Rectal smooth muscle tissue (tissue), 1 donor: ENCODE measurements around the gene RNF207.

Source experiments
- H3K27ac ChIP-seq: one replicate; pipeline ENCODE4 v1.7.0; 2013; ENCODE audit warnings: low read depth, low read length, inconsistent platforms
- H3K27me3 ChIP-seq: one replicate; pipeline ENCODE4 v1.7.0; 2013; ENCODE audit warnings: low read length; ENCODE audit not compliant: control insufficient read depth, insufficient read depth
- H3K36me3 ChIP-seq: one replicate; pipeline ENCODE4 v1.7.0; 2013; ENCODE audit warnings: low read length; ENCODE audit not compliant: control insufficient read depth, insufficient read depth
- H3K4me1 ChIP-seq: one replicate; pipeline ENCODE4 v1.7.0; 2013; ENCODE audit warnings: low read length; ENCODE audit not compliant: control insufficient read depth, insufficient read depth
- H3K4me3 ChIP-seq: one replicate; pipeline ENCODE4 v1.7.0; 2013; ENCODE audit warnings: low read length
- H3K9ac ChIP-seq: one replicate; pipeline ENCODE4 v1.7.0; 2013; ENCODE audit warnings: low read length

RNF207 gene

DNA sequence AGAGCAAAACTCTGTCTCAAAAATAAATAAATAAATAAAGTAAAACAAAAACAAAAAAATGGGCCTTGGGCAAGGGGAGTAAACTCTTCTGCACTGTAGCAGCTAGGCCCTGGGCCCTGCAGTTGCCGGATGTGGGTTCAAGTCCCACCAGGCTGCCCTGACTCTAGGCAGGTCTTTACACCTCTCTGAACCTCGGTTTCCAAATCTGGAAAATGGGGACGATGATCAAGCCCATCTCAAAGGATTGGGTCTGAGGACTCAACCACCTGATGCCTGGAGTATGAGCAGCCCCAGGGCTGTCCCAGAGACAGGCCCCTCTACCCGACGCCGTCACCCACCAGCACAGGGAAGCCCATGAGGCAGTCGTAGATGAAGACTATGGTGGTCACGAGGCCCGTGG lies 47.5 kb downstream of the RNF207 start:
- Histone ChIP-seq H3K4me1 (no peaks in the 10 kb centered on the region), H3K27ac (no peak overlapping the region), H3K4me3 (no peak overlapping the region), H3K36me3 (no peaks in the 10 kb centered on the region), H3K9ac (no peak overlapping the region), H3K27me3 (peaks cover 12% of the 10 kb centered on the region)

- Histone ChIP-seq H3K4me1 (no peaks in the 10 kb centered on the region), H3K27me3 (peaks cover 9% of the 10 kb centered on the region), H3K27ac (no peak overlapping the region), H3K4me3 (no peak overlapping the region), H3K9ac (no peak overlapping the region), H3K36me3 (no peaks in the 10 kb centered on the region)
Measured at GRCh38 chr1:6254691-6255090, 48.8 kb downstream of the RNF207 start.

DNA sequence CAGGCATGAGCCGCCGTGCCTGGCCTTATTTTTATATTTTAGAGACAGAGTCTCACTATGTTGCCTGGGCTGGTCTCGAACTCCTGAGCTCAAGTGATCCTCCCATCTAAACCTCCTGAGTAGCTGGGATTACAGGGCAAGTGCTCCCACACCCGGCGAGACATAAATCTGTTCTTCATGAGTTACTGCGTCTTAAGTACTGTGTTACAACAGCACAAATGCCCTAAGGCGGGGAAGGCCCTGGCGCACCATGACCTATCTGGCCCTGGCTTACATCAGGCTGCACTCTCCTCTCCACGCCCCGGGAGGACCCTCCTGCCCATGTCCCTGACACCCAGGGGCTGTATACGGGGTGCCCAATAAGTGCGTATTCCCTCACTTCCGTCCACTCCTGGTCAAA lies 50.7 kb downstream of the RNF207 start:
- Histone ChIP-seq H3K4me1 (no peaks in the 10 kb centered on the region), H3K4me3 (no peak overlapping the region), H3K27me3 (peaks cover 2% of the 10 kb centered on the region), H3K36me3 (no peaks in the 10 kb centered on the region), H3K27ac (no peak overlapping the region), H3K9ac (no peak overlapping the region)

GRCh38 chr1:6257541-6258069 lies 51.7 kb downstream of the RNF207 start:
- peaks cover 5% of the 10 kb centered on the region for H3K27me3 ChIP-seq
- no peak overlapping the region for H3K27ac ChIP-seq
- H3K36me3 ChIP-seq: no peaks in the 10 kb centered on the region
- no peaks in the 10 kb centered on the region for H3K4me1 ChIP-seq
- no peak overlapping the region for H3K4me3 ChIP-seq
- H3K9ac ChIP-seq: no peak overlapping the region

GRCh38 chr1:6258675-6259074 lies 52.8 kb downstream of the RNF207 start:
- H3K36me3 ChIP-seq: no peaks in the 10 kb centered on the region
- H3K4me1 ChIP-seq: no peaks in the 10 kb centered on the region
- H3K4me3 ChIP-seq: no peak overlapping the region
- H3K9ac ChIP-seq: no peak overlapping the region
- no peak overlapping the region for H3K27ac ChIP-seq
- peaks cover 5% of the 10 kb centered on the region for H3K27me3 ChIP-seq

- H3K4me3 ChIP-seq: peak overlapping the region; percentile 58
- no peaks in the 10 kb centered on the region for H3K4me1 ChIP-seq
- no peak overlapping the region for H3K27ac ChIP-seq
- H3K27me3 ChIP-seq: peaks cover 5% of the 10 kb centered on the region
- no peaks in the 10 kb centered on the region for H3K36me3 ChIP-seq
- H3K9ac ChIP-seq: no peak overlapping the region
Measured at GRCh38 chr1:6259491-6260362, 53.8 kb downstream of the RNF207 start.

GRCh38 chr1:6260433-6260934 lies 54.6 kb downstream of the RNF207 start:
- H3K27ac ChIP-seq: no peak overlapping the region
- H3K27me3 ChIP-seq: peaks cover 5% of the 10 kb centered on the region
- H3K9ac ChIP-seq: no peak overlapping the region
- no peaks in the 10 kb centered on the region for H3K4me1 ChIP-seq
- peak overlapping the region; percentile 58 for H3K4me3 ChIP-seq
- H3K36me3 ChIP-seq: no peaks in the 10 kb centered on the region

DNA sequence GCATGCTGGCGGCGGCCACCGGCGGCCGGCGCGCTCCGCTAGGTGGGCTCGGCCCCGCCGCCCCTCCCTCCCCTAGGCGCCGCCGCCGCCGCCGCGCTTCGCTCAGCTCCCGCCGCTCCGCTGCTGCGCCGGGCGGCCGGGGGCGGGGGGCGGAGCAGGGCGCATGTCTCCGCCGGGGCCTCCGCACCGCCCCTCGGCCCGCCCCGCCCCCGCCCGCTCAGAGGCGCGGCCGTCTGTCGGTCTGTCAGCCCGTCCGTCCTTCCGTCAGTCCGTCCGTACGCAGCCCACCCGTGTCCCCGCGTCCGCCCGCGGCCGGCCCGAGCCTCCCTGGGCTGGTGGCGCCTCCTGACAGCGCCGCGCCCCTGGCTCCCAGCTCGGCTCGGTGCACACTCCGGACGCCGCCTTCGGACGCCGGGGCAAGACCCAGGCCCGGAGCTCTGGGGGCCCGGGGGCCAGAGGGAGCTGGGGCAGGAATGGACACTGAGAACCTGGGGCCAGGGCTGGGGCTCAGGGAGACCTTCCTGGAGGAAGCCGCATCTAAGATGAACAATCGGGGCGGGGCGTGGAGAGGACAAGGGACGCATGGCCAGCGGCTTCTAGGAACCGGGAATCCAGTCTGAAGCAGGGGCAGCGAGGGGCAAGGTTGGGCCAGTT lies 55.2 kb downstream of the RNF207 start, which contains the start of gene GPR153:
Gene GPR153 (minus strand): TSS at position 138 of the 654 bp plus-strand sequence. CDS start 6,193 bp downstream, outside the sequence.
- Histone ChIP-seq H3K4me3 (peak within 1 kb of the TSS; percentile 58), H3K27ac (peak within 1 kb of the TSS; percentile 32), H3K9ac (no peak within 1 kb of the TSS), H3K36me3 (no peaks in the 10 kb centered on the region), H3K27me3 (peaks cover 5% of the 10 kb centered on the region), H3K4me1 (no peaks in the 10 kb centered on the region)

DNA sequence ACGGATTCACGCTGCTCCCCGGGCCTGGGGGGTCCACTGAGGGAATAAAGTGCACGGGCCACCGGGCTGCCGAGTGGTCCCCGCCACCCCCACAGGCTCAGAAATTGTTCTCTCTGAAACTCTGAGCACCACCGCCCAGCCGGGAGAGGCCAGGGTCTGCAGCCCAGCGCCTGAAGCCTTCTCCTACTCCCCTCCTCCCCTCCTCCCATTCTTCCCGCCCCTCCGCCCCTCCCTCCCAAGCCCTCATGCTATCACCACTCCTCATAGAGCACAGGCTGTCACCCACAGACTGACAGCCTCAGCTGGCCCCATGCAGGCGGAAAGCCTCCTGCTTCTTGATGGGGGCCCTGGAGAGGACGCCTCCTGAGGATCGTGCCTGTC lies 55.7 kb downstream of the RNF207 start:
- Histone ChIP-seq H3K27me3 (peaks cover 5% of the 10 kb centered on the region), H3K9ac (no peak overlapping the region), H3K4me3 (peak overlapping the region; percentile 46), H3K4me1 (no peaks in the 10 kb centered on the region), H3K36me3 (no peaks in the 10 kb centered on the region), H3K27ac (no peak overlapping the region)

DNA sequence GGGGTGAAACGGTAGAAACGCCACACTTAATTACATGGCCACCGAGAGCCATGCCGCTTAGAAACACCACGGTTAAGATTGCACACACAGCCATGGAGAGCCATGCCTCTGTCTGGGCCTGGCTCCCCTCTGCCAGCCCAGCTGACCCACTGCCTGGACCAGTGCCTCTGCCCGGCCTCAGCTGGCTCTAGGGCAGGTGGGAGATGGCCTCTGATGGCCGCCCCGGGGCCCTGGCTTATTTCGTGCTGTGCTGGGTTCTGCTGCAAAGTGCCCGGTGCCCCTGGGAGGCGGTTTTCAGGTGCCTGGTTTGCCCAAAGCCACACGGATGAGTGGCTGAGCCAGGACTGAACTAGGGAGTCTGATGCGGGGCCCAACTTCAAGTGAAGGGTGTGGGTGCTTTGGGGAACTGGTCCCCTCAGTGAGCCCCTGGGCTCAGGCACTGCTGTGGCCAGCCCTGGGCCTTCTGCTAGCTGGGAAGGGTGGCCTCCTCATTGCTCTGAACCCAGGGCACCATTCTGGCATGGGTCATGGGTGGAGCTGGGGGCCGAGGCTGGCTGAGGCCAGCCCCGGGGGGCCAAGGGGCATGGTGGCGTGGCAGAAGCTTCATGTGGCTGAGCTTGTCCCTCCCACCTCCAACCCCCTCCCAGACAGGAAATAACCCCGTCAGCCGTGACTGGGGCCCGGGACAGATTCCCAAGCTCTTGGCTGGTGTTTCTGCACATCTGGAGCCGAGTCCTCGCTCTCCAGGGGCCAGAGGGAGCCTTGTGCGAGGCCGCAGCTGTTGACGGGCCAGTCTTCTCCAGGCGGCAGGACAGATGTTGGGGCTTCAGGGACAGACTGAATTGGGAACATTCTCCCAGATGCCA lies 56.9 kb downstream of the RNF207 start:
- Histone ChIP-seq H3K27me3 (peaks cover 5% of the 10 kb centered on the region), H3K4me3 (no peak overlapping the region), H3K4me1 (no peaks in the 10 kb centered on the region), H3K27ac (no peak overlapping the region), H3K36me3 (no peaks in the 10 kb centered on the region), H3K9ac (no peak overlapping the region)

DNA sequence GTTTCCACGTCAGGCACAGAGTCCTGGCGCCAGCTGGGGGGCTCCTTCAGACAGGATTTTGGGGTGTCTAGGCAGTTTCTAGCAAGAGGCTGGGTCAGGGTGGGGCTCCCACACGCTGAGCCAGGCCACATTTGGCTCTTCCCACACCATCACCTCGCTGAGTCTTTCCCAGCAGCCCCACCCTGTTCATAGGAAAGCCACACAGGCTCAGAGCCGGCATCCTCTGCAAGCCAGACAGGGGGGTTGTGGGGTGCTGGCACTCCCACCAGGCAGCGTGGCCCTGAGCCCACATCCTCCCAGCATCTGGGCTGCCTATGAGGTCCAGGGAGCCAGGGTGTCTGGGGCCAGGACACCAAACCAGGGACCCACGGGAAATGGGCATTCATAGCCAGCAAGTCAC lies 57.8 kb downstream of the RNF207 start:
- no peak overlapping the region for H3K27ac ChIP-seq

GRCh38 chr1:6265151-6265550 lies 59.2 kb downstream of the RNF207 start:
- H3K4me1 ChIP-seq: no peaks in the 10 kb centered on the region
- H3K27ac ChIP-seq: no peak overlapping the region
- H3K4me3 ChIP-seq: no peak overlapping the region
- no peaks in the 10 kb centered on the region for H3K36me3 ChIP-seq
- H3K9ac ChIP-seq: no peak overlapping the region
- peaks cover 3% of the 10 kb centered on the region for H3K27me3 ChIP-seq

More for the DNA sequence above, 57.8 kb downstream of the RNF207 start:
- Histone ChIP-seq H3K4me3 (no peak overlapping the region), H3K4me1 (no peaks in the 10 kb centered on the region), H3K36me3 (no peaks in the 10 kb centered on the region), H3K9ac (no peak overlapping the region), H3K27me3 (peaks cover 3% of the 10 kb centered on the region)
